Pancreas (tissue), 10 donors: Measurements from ENCODE around the gene MORC1. TPM values are rescaled to one million over a fixed set of nuclear protein-coding genes. Genes with fewer than 3 reads are reported as not detected.

Experiments
- ATAC-seq, 4 donors: fragments of 200-7000 bp; cut with Tn5 transposase; one replicate each; pipeline versions ENCODE4 v1.8.0 to v1.9.1; 2020; ENCODE audit warnings: mild to moderate bottlenecking in 4 of 4, moderate library complexity in 4 of 4
- DNase-seq, 6 donors: peaks; one replicate each; pipeline ENCODE4 v3.0.0-alpha.2; 2020
- FAIRE-seq: peaks from 2 replicates; lab custom pipeline; 2012; peaks lifted over from hg19 to GRCh38; lab: Jason Lieb, UNC
- H3K27ac ChIP-seq, 4 donors: fragments of 200-600 bp; sonication (generic); 1 replicate in 3 of 4; 2 replicates in 1 of 4; pipeline versions ENCODE4 v1.5.0 to v1.8.0; 2020
- H3K27me3 ChIP-seq, 4 donors: fragments of 200-600 bp; one replicate each; pipeline ENCODE4 v1.8.0; 2021
- H3K36me3 ChIP-seq, 3 donors: fragments of 200-600 bp; sonication (generic) in 1 of 3; one replicate each; pipeline versions ENCODE4 v1.5.0 to v1.8.0; 2020 to 2021
- H3K4me1 ChIP-seq, 3 donors: fragments of 200-600 bp; one replicate each; pipeline ENCODE4 v1.8.0; 2021
- H3K4me3 ChIP-seq, 4 donors: fragments of 200-600 bp; sonication (generic) in 2 of 4; one replicate each; pipeline versions ENCODE4 v1.5.0 to v1.8.0; 2020 to 2021
- H3K9me3 ChIP-seq, 4 donors: fragments of 200-600 bp; one replicate each; pipeline ENCODE4 v1.8.0; 2021
- CTCF ChIP-seq, 4 donors: fragments of 200-600 bp; sonication (generic) in 3 of 4; IDR thresholded peaks; one replicate each; pipeline versions ENCODE4 v1.5.0 to v1.8.0; 2021; ENCODE audit warnings: antibody characterized with exemption in 4 of 4
- WGBS, 2 donors: extraction: QIAGEN DNeasy Blood & Tissue Kit; methylation state at CpG; one replicate each; pipeline ENCODE4 v1.1.7; 2013; 5-methylcytosine and 5-hydroxymethylcytosine counted together
- intact Hi-C, 3 donors: fragments of 100-400 bp; cut with DNase I; formaldehyde crosslinking; loops; one replicate each; pipeline versions ENCODE4 v1.11.1 to v1.14.2; 2022
- polyA plus RNA-seq, 2 donors: library from polyadenylated mRNA; stranded (reverse); fragments of 200-250 nt; gene quantifications; one replicate each; pipeline ENCODE4 v1.2.3, GENCODE V29; 2013
- total RNA-seq, 6 donors: library from RNA; stranded (reverse); fragmentation: NEBNext Ultra II Directional in 4 of 6; extraction: Animal tissue kit (Norgen Biotek cat#: 25700) in 4 of 6; gene quantifications; one replicate each; pipeline versions ENCODE4 v1.2.1 to v1.2.4, GENCODE V29; 2021 to 2023
- donor health status: healthy with polysubstance abuse.
- donor health status: DM: no; HTN: no; CAD: no; lungs with moderate emphysema.
- donor health status: DM: no; HTN: no; CAD: no.
- donor health status: control.
- donor health status: control.
- donor health status: Bipolar disorder and iron deficiency.
- donor health status: DM: yes; HTN: yes; CAD: no.
- donor health status: DM: no; HTN: no; CAD: no.
- donor health status: DM: no; HTN: no; CAD: no.
- donor health status: DM: yes; HTN: yes; CAD: no.

MORC1 gene
- total and polyA plus RNA-seq, 8 donors = not detected

- Histone ChIP-seq H3K27me3 (no peaks in the 10 kb centered on the region), H3K4me3 (no peak overlapping the region), H3K4me1 (no peaks in the 10 kb centered on the region), H3K36me3 (no peaks in the 10 kb centered on the region), H3K27ac (no peak overlapping the region), H3K9me3 (no peaks in the 10 kb centered on the region)
- TF ChIP-seq CTCF (IDR thresholded peaks at IDR 0.05) = no peak
- intact Hi-C loops = no loop called here
- ATAC-seq = no peak
- no peak for FAIRE-seq
- no peak for DNase-seq
These were observed 186.9 kb downstream of the MORC1 start for GRCh38 chr3:108931035-108931434.

DNA sequence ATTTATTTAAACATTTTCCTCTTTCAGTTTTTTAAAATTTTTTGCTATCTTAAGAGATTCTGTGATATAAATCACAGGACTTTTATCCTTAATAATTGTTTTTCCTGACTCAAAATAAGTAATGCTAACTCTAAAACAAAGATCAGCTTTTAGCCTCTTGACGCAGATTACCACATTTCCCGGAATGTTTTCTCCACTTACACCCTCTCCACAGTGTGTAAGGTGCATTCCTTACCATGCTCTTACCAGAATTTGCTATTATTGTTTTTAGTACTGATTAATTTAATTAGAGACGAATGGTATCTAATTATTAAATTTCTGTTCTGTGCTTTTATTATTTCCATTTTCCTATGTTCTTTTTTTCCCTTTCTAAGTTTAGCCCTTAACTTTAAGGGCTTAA is 199.1 kb downstream of the MORC1 start:
- Histone ChIP-seq H3K4me3 (no peak overlapping the region), H3K9me3 (no peaks in the 10 kb centered on the region), H3K27me3 (no peaks in the 10 kb centered on the region), H3K36me3 (no peaks in the 10 kb centered on the region), H3K4me1 (no peaks in the 10 kb centered on the region), H3K27ac (no peak overlapping the region)
- no peak for TF ChIP-seq CTCF (IDR thresholded peaks at IDR 0.05)
- intact Hi-C loops = loop anchor here in 1 of 3 donors (10.0 kb wide), 1 partner anchor 254 kb away; no protein-coding TSS in a partner anchor
- FAIRE-seq (no peak), ATAC-seq (no peak), DNase-seq (no peak)
- WGBS, 2 donors = 85 to 89% methylated on average over 3 of the region's 3 CpGs

- Histone ChIP-seq H3K4me3 (no peak overlapping the region), H3K9me3 (no peaks in the 10 kb centered on the region), H3K27me3 (no peaks in the 10 kb centered on the region), H3K36me3 (no peaks in the 10 kb centered on the region), H3K27ac (no peak overlapping the region), H3K4me1 (no peaks in the 10 kb centered on the region)
- ATAC-seq (peak; percentile 87 to 98 (median 96)), DNase-seq (peak in 4 of 6 donors; percentile 33 to 67 (median 38)), FAIRE-seq (no peak)
- 32 to 35% methylated on average over 6 of the region's 6 CpGs for WGBS, 2 donors
- TF ChIP-seq CTCF (IDR thresholded peaks at IDR 0.05) = peak; percentile 63 to 80 (median 76)
- intact Hi-C loops = loop anchor here in 1 of 3 donors (10.0 kb wide), 1 partner anchor 250 kb away; no protein-coding TSS in a partner anchor
These were observed 202.9 kb downstream of the MORC1 start for GRCh38 chr3:108914774-108915641.

- TF ChIP-seq CTCF (IDR thresholded peaks at IDR 0.05) = no peak
- DNase-seq = no peak
- no peak for FAIRE-seq
- no peak overlapping the region for H3K27ac ChIP-seq
- H3K4me1 ChIP-seq = no peaks in the 10 kb centered on the region
- H3K27me3 ChIP-seq = no peaks in the 10 kb centered on the region
- no peaks in the 10 kb centered on the region for H3K36me3 ChIP-seq
- ATAC-seq = no peak
- no peaks in the 10 kb centered on the region for H3K9me3 ChIP-seq
- intact Hi-C loops = loop anchor here in 1 of 3 donors (10.0 kb wide), 1 partner anchor 245 kb away; no protein-coding TSS in a partner anchor
- no peak overlapping the region for H3K4me3 ChIP-seq
- 95 to 98% methylated on average over 5 of the region's 5 CpGs for WGBS, 2 donors
These were observed 208.1 kb downstream of the MORC1 start for GRCh38 chr3:108909799-108910198.

Other genes with a start within 250 kb of the MORC1 start
- 10 to 100 TPM in 4 of 6 donors, 1 to 10 TPM in 2; 6.2 to 21.0 (median 18.2) TPM for gene GUCA1C, start 164.3 kb downstream of the MORC1 start, total RNA-seq
- gene GUCA1C, start 164.3 kb downstream of the MORC1 start, polyA plus RNA-seq = 10 to 100 TPM in 1 of 2 donors, 1 to 10 TPM in 1; 2.9 to 13.0 TPM
- not detected for gene C3orf85, start 18.6 kb upstream of the MORC1 start, total RNA-seq
- gene C3orf85, start 18.6 kb upstream of the MORC1 start, polyA plus RNA-seq = not detected
- gene DPPA2, start 198.4 kb upstream of the MORC1 start, total RNA-seq = not detected
- gene DPPA2, start 198.4 kb upstream of the MORC1 start, polyA plus RNA-seq = not detected
- gene DPPA4, start 219.4 kb upstream of the MORC1 start, total RNA-seq = 1 to 10 TPM in 1 of 6 donors, not detected in 5; 1.5 TPM
- not detected for gene DPPA4, start 219.4 kb upstream of the MORC1 start, polyA plus RNA-seq